Osteocyte (in vitro differentiated cells): ENCODE data around the gene CAPNS2. TPM values are rescaled to one million over a fixed set of nuclear protein-coding genes. Genes with fewer than 3 reads are reported as not detected.

Experiments used
- DNase-seq: peaks from one replicate; pipeline ENCODE4 v3.0.0; 2021; ENCODE audit warnings: mixed read lengths; ENCODE audit not compliant: unreplicated experiment; ENCODE audit errors: extremely low spot score
- H3K27ac Mint-ChIP-seq: one replicate; pipeline ENCODE4 v1.8.0; 2021; ENCODE audit warnings: mild to moderate bottlenecking, mixed read lengths; ENCODE audit not compliant: unreplicated experiment
- H3K27me3 Mint-ChIP-seq: one replicate; pipeline ENCODE4 v1.8.0; 2021; ENCODE audit warnings: mixed read lengths; ENCODE audit not compliant: unreplicated experiment
- H3K36me3 Mint-ChIP-seq: one replicate; pipeline ENCODE4 v1.8.0; 2021; ENCODE audit warnings: mixed read lengths; ENCODE audit not compliant: unreplicated experiment
- H3K4me1 Mint-ChIP-seq: one replicate; pipeline ENCODE4 v1.8.0; 2021; ENCODE audit warnings: mixed read lengths; ENCODE audit not compliant: unreplicated experiment
- H3K4me3 Mint-ChIP-seq: one replicate; pipeline ENCODE4 v1.8.0; 2021; ENCODE audit warnings: mild to moderate bottlenecking, moderate library complexity, mixed read lengths; ENCODE audit not compliant: unreplicated experiment
- H3K9me3 Mint-ChIP-seq: one replicate; pipeline ENCODE4 v1.8.0; 2021; ENCODE audit warnings: mixed read lengths; ENCODE audit not compliant: unreplicated experiment
- total RNA-seq: library from RNA; stranded (reverse); gene quantifications from 2 replicates; pipeline ENCODE4 v1.2.1, GENCODE V29; 2021
- TF ChIP-seq, protein P1 (sequence below): fragments of 200-600 bp; sonication (generic); IDR thresholded peaks from 2 replicates; pipeline ENCODE4 v1.5.0; 2021; ENCODE audit warnings: antibody characterized with exemption, mild to moderate bottlenecking, moderate library complexity

Gene CAPNS2
- total RNA-seq, 1 donor from 2014 or later: 0.35 TPM

DNA sequence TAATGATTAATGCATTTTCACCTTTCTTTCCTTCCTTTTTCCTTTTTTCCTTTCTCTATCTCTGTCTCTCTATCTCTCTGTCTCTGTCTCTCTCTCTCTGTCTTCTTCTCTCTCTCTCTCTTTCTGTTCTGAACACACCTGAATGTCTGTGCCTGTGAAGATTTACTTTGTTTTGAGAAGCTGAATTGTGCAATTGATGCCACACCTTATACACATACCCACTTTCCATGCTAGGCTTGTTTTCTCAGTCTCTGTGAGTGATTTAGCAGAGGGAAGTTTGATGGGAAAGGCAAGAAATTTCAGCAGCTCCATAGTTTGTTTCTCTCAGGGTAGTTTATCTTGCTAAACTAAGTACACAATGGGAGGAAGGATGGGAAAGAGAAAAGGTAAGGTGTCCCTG lies 9.3 kb upstream of the CAPNS2 start:
- Mint-ChIP-seq H3K36me3 (peaks cover 9% of the 10 kb centered on the region), H3K27ac (no peak overlapping the region), H3K27me3 (no peaks in the 10 kb centered on the region), H3K4me1 (peaks cover 34% of the 10 kb centered on the region), H3K9me3 (peaks cover 12% of the 10 kb centered on the region), H3K4me3 (no peak overlapping the region)
- TF ChIP-seq, protein P1, sequence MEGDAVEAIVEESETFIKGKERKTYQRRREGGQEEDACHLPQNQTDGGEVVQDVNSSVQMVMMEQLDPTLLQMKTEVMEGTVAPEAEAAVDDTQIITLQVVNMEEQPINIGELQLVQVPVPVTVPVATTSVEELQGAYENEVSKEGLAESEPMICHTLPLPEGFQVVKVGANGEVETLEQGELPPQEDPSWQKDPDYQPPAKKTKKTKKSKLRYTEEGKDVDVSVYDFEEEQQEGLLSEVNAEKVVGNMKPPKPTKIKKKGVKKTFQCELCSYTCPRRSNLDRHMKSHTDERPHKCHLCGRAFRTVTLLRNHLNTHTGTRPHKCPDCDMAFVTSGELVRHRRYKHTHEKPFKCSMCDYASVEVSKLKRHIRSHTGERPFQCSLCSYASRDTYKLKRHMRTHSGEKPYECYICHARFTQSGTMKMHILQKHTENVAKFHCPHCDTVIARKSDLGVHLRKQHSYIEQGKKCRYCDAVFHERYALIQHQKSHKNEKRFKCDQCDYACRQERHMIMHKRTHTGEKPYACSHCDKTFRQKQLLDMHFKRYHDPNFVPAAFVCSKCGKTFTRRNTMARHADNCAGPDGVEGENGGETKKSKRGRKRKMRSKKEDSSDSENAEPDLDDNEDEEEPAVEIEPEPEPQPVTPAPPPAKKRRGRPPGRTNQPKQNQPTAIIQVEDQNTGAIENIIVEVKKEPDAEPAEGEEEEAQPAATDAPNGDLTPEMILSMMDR: no peak
- no peak for DNase-seq

GRCh38 chr16:55559233-55559632 lies 7.3 kb upstream of the CAPNS2 start:
- peak overlapping the region; percentile 45 for H3K27ac Mint-ChIP-seq

GRCh38 chr16:55559933-55560516 lies 6.5 kb upstream of the CAPNS2 start:
- Mint-ChIP-seq H3K9me3 (no peaks in the 10 kb centered on the region), H3K36me3 (peaks cover 5% of the 10 kb centered on the region), H3K4me1 (peaks cover 35% of the 10 kb centered on the region), H3K27me3 (no peaks in the 10 kb centered on the region), H3K4me3 (no peak overlapping the region), H3K27ac (no peak overlapping the region)
- DNase-seq: no peak
- TF ChIP-seq, protein P1: no peak

More at GRCh38 chr16:55559233-55559632, 7.3 kb upstream of the CAPNS2 start:
- no peak overlapping the region for H3K4me3 Mint-ChIP-seq
- TF ChIP-seq, protein P1: no peak
- peaks cover 5% of the 10 kb centered on the region for H3K36me3 Mint-ChIP-seq
- H3K4me1 Mint-ChIP-seq: peaks cover 34% of the 10 kb centered on the region
- H3K27me3 Mint-ChIP-seq: no peaks in the 10 kb centered on the region
- H3K9me3 Mint-ChIP-seq: peaks cover 4% of the 10 kb centered on the region
- no peak for DNase-seq

GRCh38 chr16:55561319-55561848 lies 5.1 kb upstream of the CAPNS2 start:
- peaks cover 35% of the 10 kb centered on the region for H3K4me1 Mint-ChIP-seq
- TF ChIP-seq, protein P1: no peak
- H3K27ac Mint-ChIP-seq: no peak overlapping the region
- H3K27me3 Mint-ChIP-seq: no peaks in the 10 kb centered on the region
- no peak for DNase-seq
- peaks cover 5% of the 10 kb centered on the region for H3K36me3 Mint-ChIP-seq
- H3K4me3 Mint-ChIP-seq: no peak overlapping the region
- H3K9me3 Mint-ChIP-seq: no peaks in the 10 kb centered on the region

- Mint-ChIP-seq H3K9me3 (no peaks in the 10 kb centered on the region), H3K27ac (no peak overlapping the region), H3K36me3 (peaks cover 6% of the 10 kb centered on the region)
Measured at GRCh38 chr16:55562936-55563335, 3.5 kb upstream of the CAPNS2 start.

More at GRCh38 chr16:55562936-55563335, 3.5 kb upstream of the CAPNS2 start:
- H3K4me3 Mint-ChIP-seq: no peak overlapping the region
- DNase-seq: no peak
- TF ChIP-seq, protein P1: no peak
- no peaks in the 10 kb centered on the region for H3K27me3 Mint-ChIP-seq
- peaks cover 43% of the 10 kb centered on the region for H3K4me1 Mint-ChIP-seq
